ENCODE results near the gene GNAQ.

GRCh38 chr9:77989458-77989857 lies 42.2 kb downstream of the GNAQ start:
- TF ChIP-seq CTCF (optimal IDR thresholded peaks at IDR 0.05 in 1 of 3, IDR thresholded peaks at IDR 0.05 in 1 of 3, conservative IDR thresholded peaks at IDR 0.05 in 1 of 3; ENCODE audit: extremely low read depth in 1 of 3, insufficient read depth in 2 of 3, low read length in 3 of 3) (no peak), EZH2 (IDR thresholded peaks at IDR 0.05; ENCODE audit: low read length) (no peak)

Data from keratinocyte (primary cell).